K562 (cell line): ENCODE measurements around the gene ASIC3. TPM values are rescaled to one million over a fixed set of nuclear protein-coding genes. Genes with fewer than 3 reads are reported as not detected.

Experiments
- CEBPG ChIP-seq, 3 experiments: fragments of 200-800 bp in 1 of 3; sonication (Bioruptor generic) in 1 of 3; sonication (generic) in 1 of 3; formaldehyde crosslinking in 1 of 3; IDR thresholded peaks in 2 of 3; conservative IDR thresholded peaks in 1 of 3; 2 replicates each; pipeline versions ENCODE4 v1.6.1 to v1.8.0; 2016 to 2022; ENCODE audit warnings: missing compliant biosample characterization in 2 of 3, missing genetic modification characterization in 2 of 3, mild to moderate bottlenecking in 1 of 3, missing genetic modification reagents in 1 of 3
- ETS2 ChIP-seq: IDR thresholded peaks from 2 replicates; pipeline ENCODE4 v1.6.1; 2016; ENCODE audit warnings: borderline replicate concordance, missing genetic modification characterization, mild to moderate bottlenecking, moderate library complexity, missing compliant biosample characterization; ENCODE audit not compliant: poor library complexity, severe bottlenecking
- MECOM ChIP-seq: fragments of 250-450 bp; sonication (Bioruptor Pico); IDR thresholded peaks from 2 replicates; pipeline ENCODE4 v1.8.0; 2022; ENCODE audit warnings: inconsistent platforms
- PURB ChIP-seq: sonication (generic); formaldehyde crosslinking; IDR thresholded peaks from 2 replicates; pipeline ENCODE4 v1.9.0; 2021; ENCODE audit warnings: low read depth, mild to moderate bottlenecking, missing genetic modification reagents
- REST ChIP-seq, 2 experiments: fragments of 450-650 bp; formaldehyde crosslinking in 1 of 2; IDR thresholded peaks; 2 replicates each; pipeline versions ENCODE4 v1.4.0 to v1.6.1; 2014 to 2020; ENCODE audit warnings: mild to moderate bottlenecking in 2 of 2, borderline replicate concordance in 1 of 2, low read depth in 1 of 2
- SMAD2 ChIP-seq: fragments of 150-350 bp; IDR thresholded peaks from 2 replicates; pipeline ENCODE4 v1.6.1; 2014; ENCODE audit warnings: low read depth, mild to moderate bottlenecking, low read length
- TEAD1 ChIP-seq, 2 experiments: fragments of 450-650 bp in 1 of 2; sonication (generic) in 1 of 2; formaldehyde crosslinking; IDR thresholded peaks; 2 replicates each; pipeline versions ENCODE4 v1.4.0 to v1.8.0; 2020 to 2022; ENCODE audit warnings: mild to moderate bottlenecking in 2 of 2, missing genetic modification reagents in 1 of 2
- WHSC1 ChIP-seq: IDR thresholded peaks from one replicate; pipeline ENCODE4 v1.6.1; 2012; ENCODE audit warnings: low read length, control low read depth, inconsistent platforms
- XRCC5 ChIP-seq: fragments of 200-400 bp; formaldehyde crosslinking; IDR thresholded peaks from 2 replicates; pipeline ENCODE4 v1.6.1; 2017; ENCODE audit warnings: low read depth, mild to moderate bottlenecking, low read length
- ZC3H11A ChIP-seq: IDR thresholded peaks from 2 replicates; pipeline ENCODE4 v1.6.1; 2012; ENCODE audit warnings: low read depth, low read length, improper control_type of control experiment
- ZNF780A ChIP-seq: fragments of 250-450 bp; sonication (Bioruptor Pico); IDR thresholded peaks from 2 replicates; pipeline ENCODE4 v1.5.0; 2021; ENCODE audit warnings: mild to moderate bottlenecking
- polyA plus RNA-seq, 8 experiments: library from polyadenylated mRNA; depleted of rRNA in 4 of 8; stranded (reverse) in 5 of 8; unstranded in 3 of 8; fragments of >200 nt; fragmentation: Nextera tagmentation in 2 of 8; fragmentation: Illumina TruSeq in 1 of 8; extraction: Ambion mirVana in 2 of 8; extraction: Trizol in 1 of 8; gene quantifications; 2 replicates each; pipeline versions ENCODE4 v1.2.1 to v1.2.3, GENCODE V29; 2011 to 2014; ENCODE audit warnings: inconsistent platforms in 1 of 8, missing spikeins in 1 of 8
- total RNA-seq, 7 experiments: library from RNA; depleted of rRNA in 6 of 7; stranded (reverse); fragments of >200 nt in 6 of 7; fragmentation: Illumina TruSeq in 2 of 7; extraction: Trizol in 2 of 7; gene quantifications; 2 replicates each; pipeline versions ENCODE4 v1.2.1 to v1.2.3, GENCODE V29; 2011 to 2021; ENCODE audit warnings: low replicate concordance in 1 of 7
- TF ChIP-seq, protein P1 (sequence below): fragments of 450-650 bp; formaldehyde crosslinking; conservative IDR thresholded peaks from 2 replicates; pipeline ENCODE4 v1.4.0; 2022; ENCODE audit warnings: mild to moderate bottlenecking, missing genetic modification characterization
- TF ChIP-seq, protein P2 (sequence below): sonication (generic); formaldehyde crosslinking; IDR thresholded peaks from 2 replicates; pipeline ENCODE4 v1.8.0; 2023; ENCODE audit warnings: mild to moderate bottlenecking, missing genetic modification reagents

Gene ASIC3
- total and polyA plus RNA-seq, 9 of the 15 experiments (the other 6 are each of a cell fraction or from before 2014, with no cell fraction given) = 0.11 to 5.0 (median 0.87) TPM

- TF ChIP-seq TEAD1 (CRISPR knock-in tag; IDR thresholded peaks at IDR 0.05) = no peak
- no peak for TF ChIP-seq WHSC1
- no peak for TF ChIP-seq REST (IDR thresholded peaks at IDR 0.05; ENCODE audit: borderline replicate concordance)
- peak; percentile 47; the same call in 1 of the 2 replicates for TF ChIP-seq REST (CRISPR knock-in tag; IDR thresholded peaks at IDR 0.05; ENCODE audit: low read depth)
- TF ChIP-seq SMAD2 = no peak
- no peak for TF ChIP-seq ZNF780A (CRISPR knock-in tag)
- TF ChIP-seq ETS2 (tag) = no peak
- TF ChIP-seq, protein P1, sequence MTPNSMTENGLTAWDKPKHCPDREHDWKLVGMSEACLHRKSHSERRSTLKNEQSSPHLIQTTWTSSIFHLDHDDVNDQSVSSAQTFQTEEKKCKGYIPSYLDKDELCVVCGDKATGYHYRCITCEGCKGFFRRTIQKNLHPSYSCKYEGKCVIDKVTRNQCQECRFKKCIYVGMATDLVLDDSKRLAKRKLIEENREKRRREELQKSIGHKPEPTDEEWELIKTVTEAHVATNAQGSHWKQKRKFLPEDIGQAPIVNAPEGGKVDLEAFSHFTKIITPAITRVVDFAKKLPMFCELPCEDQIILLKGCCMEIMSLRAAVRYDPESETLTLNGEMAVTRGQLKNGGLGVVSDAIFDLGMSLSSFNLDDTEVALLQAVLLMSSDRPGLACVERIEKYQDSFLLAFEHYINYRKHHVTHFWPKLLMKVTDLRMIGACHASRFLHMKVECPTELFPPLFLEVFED (CRISPR knock-in tag) = no peak
- peak; percentile 30; the same call in 1 of the 2 replicates for TF ChIP-seq XRCC5
- TF ChIP-seq CEBPG (CRISPR knock-in tag; IDR thresholded peaks at IDR 0.05) = no peak
- no peak for TF ChIP-seq CEBPG (tag; conservative IDR thresholded peaks at IDR 0.05 in 1 of 2, IDR thresholded peaks at IDR 0.05 in 1 of 2)
- TF ChIP-seq MECOM (CRISPR knock-in tag) = no peak
- TF ChIP-seq ZC3H11A = 0 out of 2 replicates have a peak, but pooled peaks have one; percentile 20
- TF ChIP-seq PURB (CRISPR knock-in tag) = no peak
- TF ChIP-seq, protein P2, sequence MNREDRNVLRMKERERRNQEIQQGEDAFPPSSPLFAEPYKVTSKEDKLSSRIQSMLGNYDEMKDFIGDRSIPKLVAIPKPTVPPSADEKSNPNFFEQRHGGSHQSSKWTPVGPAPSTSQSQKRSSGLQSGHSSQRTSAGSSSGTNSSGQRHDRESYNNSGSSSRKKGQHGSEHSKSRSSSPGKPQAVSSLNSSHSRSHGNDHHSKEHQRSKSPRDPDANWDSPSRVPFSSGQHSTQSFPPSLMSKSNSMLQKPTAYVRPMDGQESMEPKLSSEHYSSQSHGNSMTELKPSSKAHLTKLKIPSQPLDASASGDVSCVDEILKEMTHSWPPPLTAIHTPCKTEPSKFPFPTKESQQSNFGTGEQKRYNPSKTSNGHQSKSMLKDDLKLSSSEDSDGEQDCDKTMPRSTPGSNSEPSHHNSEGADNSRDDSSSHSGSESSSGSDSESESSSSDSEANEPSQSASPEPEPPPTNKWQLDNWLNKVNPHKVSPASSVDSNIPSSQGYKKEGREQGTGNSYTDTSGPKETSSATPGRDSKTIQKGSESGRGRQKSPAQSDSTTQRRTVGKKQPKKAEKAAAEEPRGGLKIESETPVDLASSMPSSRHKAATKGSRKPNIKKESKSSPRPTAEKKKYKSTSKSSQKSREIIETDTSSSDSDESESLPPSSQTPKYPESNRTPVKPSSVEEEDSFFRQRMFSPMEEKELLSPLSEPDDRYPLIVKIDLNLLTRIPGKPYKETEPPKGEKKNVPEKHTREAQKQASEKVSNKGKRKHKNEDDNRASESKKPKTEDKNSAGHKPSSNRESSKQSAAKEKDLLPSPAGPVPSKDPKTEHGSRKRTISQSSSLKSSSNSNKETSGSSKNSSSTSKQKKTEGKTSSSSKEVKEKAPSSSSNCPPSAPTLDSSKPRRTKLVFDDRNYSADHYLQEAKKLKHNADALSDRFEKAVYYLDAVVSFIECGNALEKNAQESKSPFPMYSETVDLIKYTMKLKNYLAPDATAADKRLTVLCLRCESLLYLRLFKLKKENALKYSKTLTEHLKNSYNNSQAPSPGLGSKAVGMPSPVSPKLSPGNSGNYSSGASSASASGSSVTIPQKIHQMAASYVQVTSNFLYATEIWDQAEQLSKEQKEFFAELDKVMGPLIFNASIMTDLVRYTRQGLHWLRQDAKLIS (CRISPR knock-in tag) = no peak
Measured at GRCh38 chr7:151057506-151057988, 9.2 kb downstream of the ASIC3 start, which contains the start of gene CDK5 (continued).
